Bronchial epithelial cell (primary cell): ENCODE data around the gene ADNP. TPM values are rescaled to one million over a fixed set of nuclear protein-coding genes. Genes with fewer than 3 reads are reported as not detected.

Experiments
- DNase-seq: peaks from one replicate; pipeline ENCODE4 v3.0.0-alpha.2; 2010; ENCODE audit warnings: low read depth
- FAIRE-seq: peaks from 2 replicates; lab custom pipeline; 2011; peaks lifted over from hg19 to GRCh38; lab: Jason Lieb, UNC
- H3K27me3 ChIP-seq: 2 replicates; pipeline ENCODE4 v1.5.1; 2011; ENCODE audit warnings: low read length; ENCODE audit not compliant: control insufficient read depth, insufficient read depth
- H3K36me3 ChIP-seq: 2 replicates; pipeline ENCODE4 v1.5.1; 2011; ENCODE audit warnings: low read length; ENCODE audit not compliant: control insufficient read depth, insufficient read depth
- H3K4me3 ChIP-seq: 2 replicates; pipeline ENCODE4 v1.5.1; 2011; ENCODE audit warnings: mild to moderate bottlenecking, low read depth, low read length, control low read depth
- CTCF ChIP-seq: IDR thresholded peaks from 2 replicates; pipeline ENCODE4 v1.5.1; 2011; ENCODE audit warnings: mild to moderate bottlenecking, moderate library complexity, low read length, control low read depth, inconsistent platforms; ENCODE audit not compliant: insufficient read depth, severe bottlenecking
- total RNA-seq: library from RNA; depleted of rRNA; stranded (reverse); fragments of >200 nt; gene quantifications from 2 replicates; pipeline ENCODE4 v1.2.1, GENCODE V29; 2014

ADNP gene
- total RNA-seq, 1 donor from 2014 or later, result 28.2 TPM

- no peaks in the 10 kb centered on the region for H3K27me3 ChIP-seq
- H3K36me3 ChIP-seq, result no peaks in the 10 kb centered on the region
- TF ChIP-seq CTCF, result no peak
- FAIRE-seq (no peak), DNase-seq (no peak)
- no peak overlapping the region for H3K4me3 ChIP-seq
Observed at GRCh38 chr20:50877232-50877743, 53.9 kb downstream of the ADNP start.

- no peak for FAIRE-seq
- H3K4me3 ChIP-seq, result no peak overlapping the region
- no peaks in the 10 kb centered on the region for H3K27me3 ChIP-seq
- no peak for DNase-seq
- no peak for TF ChIP-seq CTCF
- no peaks in the 10 kb centered on the region for H3K36me3 ChIP-seq
Observed at GRCh38 chr20:50876816-50877215, 54.4 kb downstream of the ADNP start.

GRCh38 chr20:50876063-50876685 lies 55.1 kb downstream of the ADNP start:
- no peaks in the 10 kb centered on the region for H3K27me3 ChIP-seq
- DNase-seq (no peak), FAIRE-seq (no peak)
- H3K4me3 ChIP-seq, result no peak overlapping the region
- H3K36me3 ChIP-seq, result no peaks in the 10 kb centered on the region
- TF ChIP-seq CTCF, result no peak

GRCh38 chr20:50874758-50875665 lies 56.2 kb downstream of the ADNP start:
- Histone ChIP-seq H3K4me3 (no peak overlapping the region), H3K36me3 (no peaks in the 10 kb centered on the region), H3K27me3 (no peaks in the 10 kb centered on the region)
- no peak for DNase-seq
- no peak for FAIRE-seq
- TF ChIP-seq CTCF, result no peak

GRCh38 chr20:50874111-50874757 lies 57.0 kb downstream of the ADNP start:
- no peak overlapping the region for H3K4me3 ChIP-seq
- no peak for TF ChIP-seq CTCF

More at GRCh38 chr20:50874111-50874757, 57.0 kb downstream of the ADNP start:
- Histone ChIP-seq H3K27me3 (no peaks in the 10 kb centered on the region), H3K36me3 (no peaks in the 10 kb centered on the region)
- no peak for FAIRE-seq
- DNase-seq, result no peak
